GM12873 (cell line): Measurements from ENCODE around the gene FZD2.

Source experiments
- TF ChIP-seq, protein P1 (sequence below): IDR thresholded peaks from 2 replicates; pipeline ENCODE4 v1.5.1; 2012; ENCODE audit warnings: low read depth, mild to moderate bottlenecking, moderate library complexity, low read length, control low read depth; ENCODE audit not compliant: insufficient read depth; ENCODE audit errors: missing control alignments

Gene FZD2

DNA sequence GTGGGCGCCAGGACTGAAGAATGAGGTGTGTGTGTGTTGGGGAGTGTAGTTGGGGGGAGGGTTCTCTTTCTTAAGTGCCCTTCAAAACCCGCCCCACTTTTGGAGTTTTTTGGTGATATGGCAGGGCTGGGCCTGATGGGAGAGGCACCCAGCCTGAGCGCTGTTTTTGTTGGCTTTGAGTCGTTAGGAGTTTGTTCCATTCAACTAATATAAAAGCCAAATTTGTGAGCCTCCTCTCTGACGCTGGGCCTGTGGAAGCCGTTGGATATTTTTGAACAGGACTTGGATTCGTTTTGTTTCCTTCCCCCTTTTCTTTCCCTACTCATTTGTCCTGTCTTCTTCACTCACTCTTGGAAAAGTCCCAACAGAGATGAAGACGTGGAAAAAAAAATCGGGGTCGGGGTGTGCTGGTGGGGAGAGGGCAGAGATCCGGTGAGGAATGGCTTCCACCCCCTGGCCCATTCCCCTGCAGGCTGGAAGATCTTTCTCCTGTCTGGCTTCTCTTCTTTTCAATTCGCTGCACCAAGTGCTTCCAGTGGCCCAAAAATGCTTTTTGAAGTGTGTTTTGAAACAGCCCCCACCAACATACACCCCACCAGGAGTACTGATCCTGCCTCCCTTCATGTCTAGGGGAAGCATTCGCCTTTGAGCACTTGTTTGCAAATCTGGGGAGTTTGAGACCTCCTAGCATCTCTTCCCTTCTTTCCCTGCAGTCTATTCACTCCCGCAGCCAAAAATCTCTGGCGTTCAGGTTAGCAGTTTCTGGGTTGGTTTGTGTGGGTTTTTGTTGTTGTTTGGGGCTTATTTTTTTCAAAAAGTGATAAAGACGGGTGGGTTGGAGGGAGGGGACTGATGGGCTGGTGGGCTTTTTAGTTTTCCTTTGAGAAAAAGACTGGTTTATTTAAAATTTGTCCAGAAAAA is 2.6 kb downstream of the FZD2 start:
- TF ChIP-seq, protein P1, sequence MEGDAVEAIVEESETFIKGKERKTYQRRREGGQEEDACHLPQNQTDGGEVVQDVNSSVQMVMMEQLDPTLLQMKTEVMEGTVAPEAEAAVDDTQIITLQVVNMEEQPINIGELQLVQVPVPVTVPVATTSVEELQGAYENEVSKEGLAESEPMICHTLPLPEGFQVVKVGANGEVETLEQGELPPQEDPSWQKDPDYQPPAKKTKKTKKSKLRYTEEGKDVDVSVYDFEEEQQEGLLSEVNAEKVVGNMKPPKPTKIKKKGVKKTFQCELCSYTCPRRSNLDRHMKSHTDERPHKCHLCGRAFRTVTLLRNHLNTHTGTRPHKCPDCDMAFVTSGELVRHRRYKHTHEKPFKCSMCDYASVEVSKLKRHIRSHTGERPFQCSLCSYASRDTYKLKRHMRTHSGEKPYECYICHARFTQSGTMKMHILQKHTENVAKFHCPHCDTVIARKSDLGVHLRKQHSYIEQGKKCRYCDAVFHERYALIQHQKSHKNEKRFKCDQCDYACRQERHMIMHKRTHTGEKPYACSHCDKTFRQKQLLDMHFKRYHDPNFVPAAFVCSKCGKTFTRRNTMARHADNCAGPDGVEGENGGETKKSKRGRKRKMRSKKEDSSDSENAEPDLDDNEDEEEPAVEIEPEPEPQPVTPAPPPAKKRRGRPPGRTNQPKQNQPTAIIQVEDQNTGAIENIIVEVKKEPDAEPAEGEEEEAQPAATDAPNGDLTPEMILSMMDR: no peak

DNA sequence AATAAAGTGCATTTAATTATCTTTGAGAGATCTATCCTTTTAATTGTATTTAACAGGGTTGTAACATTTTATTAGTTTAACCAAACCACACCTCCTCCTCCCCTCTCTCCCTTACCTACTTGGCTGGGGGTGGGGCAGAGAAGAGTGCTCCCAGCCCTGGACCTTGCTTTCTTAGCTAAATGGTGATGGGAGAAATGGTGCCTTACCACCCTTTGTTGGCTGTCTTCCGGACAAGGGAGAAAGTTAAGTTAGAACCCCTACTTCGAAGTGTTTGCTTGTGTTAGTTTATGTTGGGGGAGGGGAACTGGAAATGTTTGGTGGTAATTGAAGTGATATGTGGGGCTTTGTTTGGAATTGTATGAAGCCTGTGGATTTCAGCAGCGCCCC is 3.9 kb downstream of the FZD2 start:
- TF ChIP-seq, protein P1: no peak

DNA sequence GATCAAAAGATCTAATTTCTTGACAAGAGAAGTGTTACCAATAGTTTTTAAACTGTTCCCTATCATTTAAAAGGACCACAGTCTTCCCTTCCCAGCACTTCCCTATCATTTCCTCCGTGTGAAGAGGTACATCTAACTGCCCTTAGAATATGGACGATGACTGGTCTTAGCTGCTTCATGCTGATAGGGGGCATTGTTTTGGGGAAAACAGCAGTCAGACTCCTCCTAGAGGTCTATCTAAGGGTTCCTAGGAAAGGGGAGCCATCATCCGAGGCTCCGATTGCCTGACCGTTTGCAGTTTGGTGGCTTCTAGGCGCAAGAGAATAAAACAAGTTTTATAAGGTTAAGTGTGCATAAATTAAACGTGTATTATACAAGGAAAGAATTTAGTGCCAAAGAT is 7.1 kb downstream of the FZD2 start:
- TF ChIP-seq, protein P1: no peak

DNA sequence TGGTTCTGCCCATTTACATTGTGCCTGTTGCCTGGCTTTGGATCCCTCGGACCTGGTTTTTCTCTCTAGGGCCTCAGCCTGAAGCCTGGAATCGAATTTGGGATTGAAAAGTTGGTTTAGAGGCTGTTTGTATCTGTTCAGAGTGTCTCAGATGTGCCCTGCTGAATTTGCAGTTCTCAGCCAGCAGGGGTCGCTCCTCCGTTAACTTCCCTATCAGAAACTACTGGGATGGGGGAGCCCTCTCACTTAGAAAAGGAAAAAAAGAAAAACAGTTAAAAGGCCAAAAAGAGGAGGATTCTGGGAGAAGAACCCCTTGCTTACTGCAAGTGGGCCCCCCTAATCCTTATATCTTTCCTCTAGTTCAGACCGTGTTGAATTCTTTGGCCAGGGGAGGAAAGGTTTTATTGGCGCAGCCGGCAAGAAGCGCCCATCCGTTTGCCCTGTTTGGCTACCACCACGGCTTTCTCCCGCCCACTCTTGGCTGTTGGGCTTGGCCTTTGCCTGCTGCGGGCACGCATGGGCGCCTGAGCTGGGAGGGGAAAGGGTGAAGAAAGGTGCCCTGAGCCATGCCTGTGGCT is 8.7 kb downstream of the FZD2 start:
- TF ChIP-seq, protein P1: peak; percentile 64

DNA sequence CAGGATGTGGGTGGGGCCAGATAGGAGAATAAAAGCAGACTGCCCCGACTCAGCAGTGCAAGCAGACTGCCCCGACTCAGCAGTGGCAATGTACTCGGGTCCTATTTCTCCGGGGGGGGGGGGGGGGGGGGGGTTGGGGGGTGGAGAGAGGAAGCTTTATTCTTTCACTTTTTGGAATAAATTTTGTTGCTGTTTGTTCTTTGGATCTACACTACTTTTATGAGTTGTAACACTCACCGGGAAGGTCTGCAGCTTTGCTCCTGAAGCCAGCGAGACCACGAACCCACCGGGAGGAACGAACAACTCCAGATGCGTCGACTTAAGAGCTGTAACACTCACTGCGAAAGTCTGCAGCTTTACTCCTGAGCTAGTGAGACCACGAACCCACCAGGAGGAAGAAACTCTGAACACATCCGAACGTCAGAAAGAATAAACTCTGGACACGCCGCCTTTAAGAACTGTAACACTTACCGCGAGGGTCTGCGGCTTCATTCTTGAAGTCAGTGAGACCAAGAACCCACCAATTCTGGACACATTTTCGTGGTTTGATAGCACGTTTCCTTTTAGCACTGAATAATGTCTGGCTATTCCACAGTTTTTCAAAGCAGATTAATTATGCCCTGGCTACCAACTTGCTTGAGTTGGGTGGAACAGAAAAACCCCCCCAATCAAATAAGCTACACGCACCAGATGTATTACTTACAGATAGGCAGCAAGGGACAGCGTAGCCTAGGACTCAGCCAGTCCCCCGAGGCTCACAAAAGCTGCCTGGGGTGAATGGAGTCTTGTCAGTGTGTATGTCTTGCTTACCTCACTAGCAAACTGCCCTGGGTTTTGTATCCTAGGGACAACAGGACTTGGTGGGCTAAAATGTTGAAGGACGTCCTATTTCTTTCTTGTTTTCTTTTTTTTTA is 11.9 kb downstream of the FZD2 start:
- TF ChIP-seq, protein P1: no peak

DNA sequence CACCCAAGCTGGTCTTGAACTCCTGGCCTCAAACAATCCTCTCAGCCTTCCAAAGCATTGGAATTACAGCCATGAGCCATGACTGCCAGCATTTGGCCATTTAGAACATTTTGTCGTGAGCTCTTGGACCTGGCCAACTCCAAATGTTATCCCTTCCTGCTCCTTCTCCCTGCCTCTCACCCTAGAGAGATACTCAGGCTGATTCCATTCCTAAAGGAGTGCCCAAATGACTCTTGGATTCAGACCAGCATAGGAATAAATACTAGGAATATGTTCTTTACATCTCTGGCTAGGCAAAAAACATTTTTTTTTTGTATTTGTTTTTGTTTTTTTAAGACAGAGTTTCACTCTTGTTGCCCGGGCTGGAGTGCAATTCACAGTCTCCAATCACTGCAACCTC is 15.5 kb downstream of the FZD2 start:
- TF ChIP-seq, protein P1: no peak

DNA sequence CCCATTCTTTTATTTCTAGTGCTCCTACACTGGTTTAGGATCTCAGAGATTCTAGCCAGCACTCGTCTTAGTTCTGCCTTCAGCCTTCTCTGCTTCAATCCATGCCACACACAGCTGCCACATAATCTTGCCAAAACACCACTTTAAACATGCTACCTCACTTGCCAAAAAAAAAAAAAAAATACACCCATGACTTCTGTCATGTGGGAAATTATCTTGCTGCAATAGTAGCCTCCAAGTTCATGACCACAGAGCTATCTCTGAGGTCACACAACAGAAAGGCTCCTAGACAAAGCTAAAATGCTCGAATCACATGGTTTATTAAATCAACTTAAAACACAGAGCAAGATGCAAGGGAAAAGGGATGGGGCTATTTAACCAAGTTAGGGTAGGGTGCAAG is 18.1 kb downstream of the FZD2 start:
- TF ChIP-seq, protein P1: no peak
